Mammary epithelial cell (primary cell): ENCODE results near the gene ANO7.

Source experiments
- CTCF ChIP-seq, 2 donors: IDR thresholded peaks in 1 of 2; conservative IDR thresholded peaks in 1 of 2; 2 replicates each; pipeline ENCODE4 v1.5.1; 2011 to 2012; ENCODE audit warnings: inconsistent platforms in 2 of 2, low read length in 2 of 2, mild to moderate bottlenecking in 2 of 2, control low read depth in 1 of 2, low read depth in 1 of 2; ENCODE audit not compliant: insufficient read depth in 1 of 2; ENCODE audit errors: extremely low read depth in 1 of 2
- EZH2 ChIP-seq: IDR thresholded peaks from 2 replicates; pipeline ENCODE4 v1.6.1; 2012; ENCODE audit warnings: low read length, inconsistent platforms, borderline replicate concordance

GRCh38 chr2:241151934-241152660, 36.4 kb upstream of the ANO7 start:
- TF ChIP-seq CTCF (conservative IDR thresholded peaks at IDR 0.05 in 1 of 2, IDR thresholded peaks at IDR 0.05 in 1 of 2; ENCODE audit: extremely low read depth in 1 of 2, insufficient read depth in 1 of 2, low read depth in 1 of 2, low read length in 2 of 2) (no peak), EZH2 (no peak)
